ENCODE results near the gene FCN2. TPM values are rescaled to one million over a fixed set of nuclear protein-coding genes. Genes with fewer than 3 reads are reported as not detected.

The FCN2 gene
- total and polyA plus RNA-seq, 2 of the 13 experiments (the other 11 are each of a cell fraction or from before 2014, with no cell fraction given), result not detected

- TF ChIP-seq ATF6 (CRISPR knock-in tag; conservative IDR thresholded peaks at IDR 0.05) (no peak), ZNF407 (CRISPR knock-in tag; IDR thresholded peaks at IDR 0.05; ENCODE audit: not compliant biosample characterization) (no peak), NCOA1 (CRISPR knock-in tag; IDR thresholded peaks at IDR 0.05) (no peak), NPAS2 (CRISPR knock-in tag; IDR thresholded peaks at IDR 0.05; ENCODE audit: borderline replicate concordance) (no peak), TFAP4 (IDR thresholded peaks at IDR 0.05; ENCODE audit: borderline replicate concordance, low read depth) (no peak), ZNF639 (CRISPR knock-in tag; conservative IDR thresholded peaks at IDR 0.05) (no peak), ZFP36L1 (CRISPR knock-in tag; IDR thresholded peaks at IDR 0.05) (no peak), ZMAT3 (CRISPR knock-in tag; conservative IDR thresholded peaks at IDR 0.05) (no peak)
These were observed 16.4 kb upstream of the FCN2 start (continued) for GRCh38 chr9:134863941-134864820.

All from HepG2 (cell line).